ENCODE measurements around the gene HOXB1.
"Not testable (repeated sequence)": the region's sequence is repeated elsewhere in the genome, so short reads cannot be mapped to it uniquely, and the experiment has no call there.

DNA sequence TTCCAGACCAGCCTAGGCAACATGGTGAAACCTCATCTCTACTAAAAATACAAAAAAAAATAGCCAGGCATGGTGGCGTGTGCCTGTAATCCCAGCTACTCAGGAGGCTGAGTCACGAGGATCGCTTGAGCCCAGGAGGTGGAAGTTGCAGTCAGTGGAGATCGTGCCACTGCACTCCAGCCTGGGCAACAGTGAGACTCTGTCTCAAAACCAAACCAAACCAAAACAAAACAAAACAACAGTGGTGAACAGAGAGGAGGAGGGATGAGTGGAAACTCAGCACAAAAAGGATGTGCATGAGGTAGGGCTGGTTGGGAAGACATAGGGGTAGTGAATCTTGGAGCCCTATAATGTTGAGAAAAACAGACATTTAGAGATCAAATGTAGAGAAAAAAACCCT, 48.5 kb downstream of the HOXB1 start:
- not testable (repeated sequence) for TF ChIP-seq POLR2A, EP300 (IDR thresholded peaks at IDR 0.05)
- TF ChIP-seq, protein P1, sequence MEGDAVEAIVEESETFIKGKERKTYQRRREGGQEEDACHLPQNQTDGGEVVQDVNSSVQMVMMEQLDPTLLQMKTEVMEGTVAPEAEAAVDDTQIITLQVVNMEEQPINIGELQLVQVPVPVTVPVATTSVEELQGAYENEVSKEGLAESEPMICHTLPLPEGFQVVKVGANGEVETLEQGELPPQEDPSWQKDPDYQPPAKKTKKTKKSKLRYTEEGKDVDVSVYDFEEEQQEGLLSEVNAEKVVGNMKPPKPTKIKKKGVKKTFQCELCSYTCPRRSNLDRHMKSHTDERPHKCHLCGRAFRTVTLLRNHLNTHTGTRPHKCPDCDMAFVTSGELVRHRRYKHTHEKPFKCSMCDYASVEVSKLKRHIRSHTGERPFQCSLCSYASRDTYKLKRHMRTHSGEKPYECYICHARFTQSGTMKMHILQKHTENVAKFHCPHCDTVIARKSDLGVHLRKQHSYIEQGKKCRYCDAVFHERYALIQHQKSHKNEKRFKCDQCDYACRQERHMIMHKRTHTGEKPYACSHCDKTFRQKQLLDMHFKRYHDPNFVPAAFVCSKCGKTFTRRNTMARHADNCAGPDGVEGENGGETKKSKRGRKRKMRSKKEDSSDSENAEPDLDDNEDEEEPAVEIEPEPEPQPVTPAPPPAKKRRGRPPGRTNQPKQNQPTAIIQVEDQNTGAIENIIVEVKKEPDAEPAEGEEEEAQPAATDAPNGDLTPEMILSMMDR (IDR thresholded peaks at IDR 0.05) = not testable (repeated sequence)

All from upper lobe of left lung (tissue), 4 donors.